ENCODE data around the gene MACROD2.

DNA sequence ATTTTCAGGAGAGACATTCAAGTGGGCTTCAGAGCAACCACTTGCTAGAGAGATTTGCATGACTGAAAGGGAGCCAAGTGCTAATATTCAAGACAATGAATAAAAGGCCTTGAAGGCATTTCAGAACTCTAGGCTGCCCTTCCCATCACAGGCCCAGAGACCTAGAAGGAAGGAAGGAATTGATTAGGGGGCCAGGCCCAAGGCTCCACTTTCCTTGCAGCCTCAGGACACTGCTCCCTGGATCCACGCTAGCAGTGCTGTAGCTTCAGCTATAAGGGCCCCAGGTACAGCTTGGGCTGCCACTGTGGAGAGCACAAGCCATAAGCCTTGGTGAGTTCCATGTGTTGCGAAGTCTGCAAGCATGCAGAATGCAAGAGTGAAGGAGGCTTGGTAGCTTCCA, 1074.0 kb downstream of the MACROD2 start:
- TF ChIP-seq, protein P1, sequence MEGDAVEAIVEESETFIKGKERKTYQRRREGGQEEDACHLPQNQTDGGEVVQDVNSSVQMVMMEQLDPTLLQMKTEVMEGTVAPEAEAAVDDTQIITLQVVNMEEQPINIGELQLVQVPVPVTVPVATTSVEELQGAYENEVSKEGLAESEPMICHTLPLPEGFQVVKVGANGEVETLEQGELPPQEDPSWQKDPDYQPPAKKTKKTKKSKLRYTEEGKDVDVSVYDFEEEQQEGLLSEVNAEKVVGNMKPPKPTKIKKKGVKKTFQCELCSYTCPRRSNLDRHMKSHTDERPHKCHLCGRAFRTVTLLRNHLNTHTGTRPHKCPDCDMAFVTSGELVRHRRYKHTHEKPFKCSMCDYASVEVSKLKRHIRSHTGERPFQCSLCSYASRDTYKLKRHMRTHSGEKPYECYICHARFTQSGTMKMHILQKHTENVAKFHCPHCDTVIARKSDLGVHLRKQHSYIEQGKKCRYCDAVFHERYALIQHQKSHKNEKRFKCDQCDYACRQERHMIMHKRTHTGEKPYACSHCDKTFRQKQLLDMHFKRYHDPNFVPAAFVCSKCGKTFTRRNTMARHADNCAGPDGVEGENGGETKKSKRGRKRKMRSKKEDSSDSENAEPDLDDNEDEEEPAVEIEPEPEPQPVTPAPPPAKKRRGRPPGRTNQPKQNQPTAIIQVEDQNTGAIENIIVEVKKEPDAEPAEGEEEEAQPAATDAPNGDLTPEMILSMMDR (IDR thresholded peaks at IDR 0.05): no peak
- TF ChIP-seq EZH2 (IDR thresholded peaks at IDR 0.05; ENCODE audit: borderline replicate concordance, insufficient read depth, low read depth, low read length, poor library complexity, severe bottlenecking): no peak
